NCI-H2196 (cell line): ENCODE results near the gene NELFCD.

Experiments
- DNase-seq: peaks from one replicate; lab custom pipeline; 2025; ENCODE audit not compliant: unreplicated experiment; lab: John Stamatoyannopoulos, UW

Gene NELFCD

GRCh38 chr20:58993332-58994248, 12.5 kb downstream of the NELFCD start:
- DNase-seq: peak; percentile 23

- DNase-seq: no peak
Measured at GRCh38 chr20:58994390-58995159, 13.5 kb downstream of the NELFCD start.

GRCh38 chr20:58995461-58996225, 14.6 kb downstream of the NELFCD start:
- DNase-seq: no peak

- no peak for DNase-seq
Measured at GRCh38 chr20:58996226-58996611, 15.2 kb downstream of the NELFCD start.

- DNase-seq: no peak
Measured at GRCh38 chr20:58997141-58997770, 16.2 kb downstream of the NELFCD start.

- DNase-seq: no peak
Measured at GRCh38 chr20:58998656-58999055, 17.6 kb downstream of the NELFCD start.

DNA sequence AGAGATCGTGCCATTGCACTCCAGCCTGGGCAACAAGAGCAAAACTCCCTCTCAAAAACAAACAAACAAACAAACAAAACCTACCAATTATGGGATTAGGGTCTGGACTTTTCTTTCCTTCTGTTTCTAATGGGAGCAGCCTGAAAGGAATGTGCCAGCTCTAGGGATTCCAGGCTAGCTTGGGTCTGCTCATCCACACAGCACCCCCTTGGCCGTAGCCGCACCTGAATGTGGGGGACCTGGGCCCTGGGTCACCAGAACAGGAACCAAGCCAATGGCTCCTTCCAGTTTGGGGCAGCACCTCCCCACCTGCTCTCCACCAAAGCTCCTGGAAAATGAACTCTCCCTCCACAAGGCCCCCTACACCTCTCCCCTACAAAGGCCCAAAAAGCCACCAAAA, 19.3 kb downstream of the NELFCD start:
- no peak for DNase-seq

DNA sequence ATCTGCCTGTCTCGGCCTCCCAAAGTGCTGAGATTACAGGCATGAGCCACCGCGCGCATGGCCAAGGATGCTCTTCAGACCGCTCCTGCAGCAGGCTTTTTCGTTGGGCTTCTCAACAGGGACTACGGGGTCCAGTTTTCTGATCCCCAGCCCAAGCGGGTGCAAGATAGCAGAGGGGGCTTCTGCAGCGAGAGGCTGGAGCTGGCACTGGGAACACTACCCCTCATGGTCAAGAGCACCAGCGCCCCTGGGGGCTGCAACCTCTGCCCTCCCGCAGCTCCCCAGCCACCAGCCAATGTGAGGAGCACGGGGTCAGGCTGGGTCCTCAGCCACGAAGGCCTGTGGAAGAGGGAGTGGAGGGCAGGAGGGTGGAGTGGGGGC, 20.0 kb downstream of the NELFCD start:
- DNase-seq: no peak

DNA sequence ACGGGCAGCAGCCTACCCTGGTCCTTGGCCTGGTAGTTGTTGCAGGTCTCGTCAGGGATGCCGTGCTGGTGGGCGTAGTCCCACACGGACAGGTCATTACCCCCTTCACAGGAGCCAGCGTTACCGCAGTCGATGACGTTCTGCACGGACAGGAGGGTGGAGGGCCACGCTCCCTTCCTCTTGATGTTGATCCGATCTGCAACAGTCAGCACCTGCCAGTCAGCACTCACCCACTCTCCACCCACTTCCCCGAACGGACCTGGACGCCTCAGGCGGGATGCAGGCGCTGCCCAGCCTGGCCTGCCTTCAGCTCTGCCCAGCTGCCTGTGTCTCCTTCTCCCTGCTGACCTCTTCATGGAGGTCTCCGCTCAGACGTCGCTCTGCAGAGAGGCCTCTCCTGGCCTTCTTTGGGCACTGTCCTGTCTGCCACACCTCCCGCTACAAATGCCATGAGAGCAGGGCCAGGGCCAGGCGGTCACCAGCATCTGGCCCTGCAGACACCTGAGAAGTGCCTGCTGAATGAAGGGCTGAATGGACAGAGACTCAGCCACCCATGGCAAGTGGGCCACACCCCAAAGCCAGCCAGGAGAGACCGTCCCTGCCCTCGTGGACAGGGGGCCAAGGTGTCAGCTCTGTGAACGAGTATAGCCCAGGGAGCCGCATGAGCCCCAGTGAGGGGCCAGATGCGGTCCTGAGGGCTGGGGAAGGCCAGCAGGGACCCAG, 20.6 kb downstream of the NELFCD start:
- DNase-seq: no peak

- no peak for DNase-seq
Measured at GRCh38 chr20:59002388-59002787, 21.3 kb downstream of the NELFCD start.

GRCh38 chr20:59002874-59003399, 21.9 kb downstream of the NELFCD start:
- no peak for DNase-seq

DNA sequence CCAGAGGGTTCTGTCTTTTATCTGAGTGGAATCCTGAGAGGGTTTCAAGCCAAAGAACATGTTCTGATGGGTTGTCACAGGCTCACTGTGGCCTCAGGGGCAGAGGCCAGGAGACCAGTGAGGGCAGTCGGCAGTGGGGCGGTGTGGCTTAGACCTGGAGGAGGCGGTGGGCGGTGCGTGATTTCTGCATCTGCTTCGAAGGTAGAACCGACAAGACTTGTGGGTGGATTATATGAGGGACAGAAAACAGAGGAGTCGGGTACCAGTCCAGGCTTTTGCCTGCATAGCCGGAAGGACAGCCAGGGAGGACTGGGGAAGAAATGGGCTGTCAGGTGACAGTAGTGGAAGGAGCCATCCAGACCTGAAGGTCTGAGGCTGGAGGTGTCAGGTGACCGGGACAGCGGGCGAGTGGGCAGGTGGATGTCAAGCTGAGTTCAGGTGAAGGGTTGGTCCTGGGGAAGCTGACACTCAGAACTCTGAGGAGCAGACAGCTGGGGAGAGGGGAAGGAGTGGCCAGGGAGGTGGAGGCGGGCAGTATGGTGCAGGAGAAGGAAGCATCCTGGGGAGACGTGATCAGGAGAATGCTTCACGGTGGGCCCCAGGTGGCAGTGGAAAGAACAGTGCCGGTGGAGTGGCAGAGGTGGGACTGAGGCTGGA, 22.9 kb downstream of the NELFCD start:
- no peak for DNase-seq

DNA sequence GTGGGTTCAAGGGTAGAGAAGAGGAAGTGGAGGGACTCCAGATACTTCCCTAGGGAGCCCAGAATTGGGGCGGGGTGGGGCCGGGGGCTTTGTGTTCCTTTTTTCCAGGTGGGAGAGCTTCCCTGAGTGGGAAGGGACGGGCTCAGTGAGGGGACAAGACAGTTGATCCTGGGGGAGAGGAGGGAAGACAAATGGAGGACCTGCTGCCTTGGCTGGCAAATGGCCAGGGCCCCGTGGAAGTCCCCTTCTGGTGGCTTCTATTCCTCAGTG, 23.4 kb downstream of the NELFCD start:
- no peak for DNase-seq

- DNase-seq: no peak
Measured at GRCh38 chr20:59004763-59005522, 23.9 kb downstream of the NELFCD start.

GRCh38 chr20:59005523-59006166, 24.6 kb downstream of the NELFCD start:
- no peak for DNase-seq

DNA sequence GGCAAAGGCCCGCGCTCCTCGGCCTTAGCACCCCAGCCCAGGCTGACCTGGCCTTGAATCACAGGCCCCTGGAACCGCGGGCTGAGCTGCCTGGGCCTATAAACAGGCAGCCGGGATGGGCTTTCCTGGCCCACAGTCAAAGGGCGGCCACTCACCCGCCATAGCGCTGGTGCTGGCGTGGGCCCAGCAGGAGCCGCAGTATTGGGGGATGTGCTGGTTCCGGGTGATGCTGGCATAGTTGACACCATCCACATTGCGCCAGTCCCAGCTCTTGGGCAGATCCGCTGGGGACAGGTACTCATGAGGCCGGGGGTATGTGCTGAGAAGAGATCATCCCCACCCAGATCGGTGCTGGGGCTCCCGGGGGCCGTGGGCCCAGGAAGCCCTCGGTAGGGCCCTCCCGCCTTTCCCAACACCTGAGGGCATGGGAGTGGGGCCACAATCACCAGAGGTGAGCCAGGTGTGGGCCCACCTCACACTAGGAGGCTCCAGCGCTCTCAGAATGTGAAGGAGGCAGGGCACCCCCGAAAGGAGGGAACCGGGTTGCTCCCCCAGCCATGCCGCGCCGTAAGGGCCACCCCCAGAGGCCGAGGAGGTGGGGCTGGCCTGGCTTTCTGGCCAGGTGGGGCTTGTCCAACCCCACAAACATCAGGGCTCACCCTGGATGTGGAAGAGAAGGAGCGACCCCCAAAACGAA, 25.3 kb downstream of the NELFCD start:
- DNase-seq: no peak

DNA sequence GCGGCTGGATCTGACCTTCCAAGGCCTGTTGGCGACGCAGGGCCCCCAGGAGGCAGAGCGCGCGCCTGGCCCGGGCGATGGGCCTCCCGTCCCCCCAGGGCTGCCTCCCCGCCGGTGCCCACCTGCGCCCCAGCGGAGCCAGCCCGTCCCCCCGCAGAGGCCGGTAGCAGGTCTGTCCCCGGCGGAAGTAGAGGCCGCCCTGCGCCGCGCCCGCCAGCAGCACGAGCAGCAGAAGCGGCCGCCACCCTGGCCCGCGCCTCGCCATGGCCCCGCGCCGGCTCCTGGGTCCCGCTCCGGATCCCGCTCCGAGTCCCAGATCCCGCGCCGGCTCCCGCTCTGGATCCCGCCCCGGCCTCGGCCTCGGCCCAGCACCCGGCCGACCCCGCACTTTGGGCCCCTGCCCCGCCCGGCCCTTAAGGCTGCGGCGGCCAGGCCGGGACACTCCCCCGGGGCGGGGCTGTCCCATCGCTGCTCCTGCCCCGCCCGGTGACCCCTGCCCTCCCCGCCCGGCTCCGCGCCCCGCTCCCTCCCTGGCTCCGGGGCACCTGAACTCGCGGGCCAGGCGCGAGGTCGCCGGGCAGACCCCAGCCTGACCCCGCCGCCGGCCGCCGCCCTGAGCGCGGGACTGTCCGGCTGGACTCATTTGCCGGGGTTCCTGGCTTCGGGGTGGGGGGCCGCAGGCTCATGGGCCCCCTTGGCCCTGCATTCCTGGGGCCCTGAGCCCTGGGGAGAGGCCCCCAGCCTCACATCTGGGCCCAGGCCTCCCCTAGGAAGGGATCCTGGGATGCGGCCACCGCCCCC, 26.0 kb downstream of the NELFCD start, which contains the start of gene CTSZ:
CTSZ (minus strand) TSS at position 391 of the 801 bp plus-strand sequence; CDS start at position 265, 126 bp downstream.
- no peak for DNase-seq
